ENCODE results near the gene FBLN1. TPM values are rescaled to one million over a fixed set of nuclear protein-coding genes. Genes with fewer than 3 reads are reported as not detected.

Gene FBLN1, protein sequence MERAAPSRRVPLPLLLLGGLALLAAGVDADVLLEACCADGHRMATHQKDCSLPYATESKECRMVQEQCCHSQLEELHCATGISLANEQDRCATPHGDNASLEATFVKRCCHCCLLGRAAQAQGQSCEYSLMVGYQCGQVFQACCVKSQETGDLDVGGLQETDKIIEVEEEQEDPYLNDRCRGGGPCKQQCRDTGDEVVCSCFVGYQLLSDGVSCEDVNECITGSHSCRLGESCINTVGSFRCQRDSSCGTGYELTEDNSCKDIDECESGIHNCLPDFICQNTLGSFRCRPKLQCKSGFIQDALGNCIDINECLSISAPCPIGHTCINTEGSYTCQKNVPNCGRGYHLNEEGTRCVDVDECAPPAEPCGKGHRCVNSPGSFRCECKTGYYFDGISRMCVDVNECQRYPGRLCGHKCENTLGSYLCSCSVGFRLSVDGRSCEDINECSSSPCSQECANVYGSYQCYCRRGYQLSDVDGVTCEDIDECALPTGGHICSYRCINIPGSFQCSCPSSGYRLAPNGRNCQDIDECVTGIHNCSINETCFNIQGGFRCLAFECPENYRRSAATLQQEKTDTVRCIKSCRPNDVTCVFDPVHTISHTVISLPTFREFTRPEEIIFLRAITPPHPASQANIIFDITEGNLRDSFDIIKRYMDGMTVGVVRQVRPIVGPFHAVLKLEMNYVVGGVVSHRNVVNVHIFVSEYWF
- total RNA-seq = 189 and 709 TPM in 2 replicates

DNA sequence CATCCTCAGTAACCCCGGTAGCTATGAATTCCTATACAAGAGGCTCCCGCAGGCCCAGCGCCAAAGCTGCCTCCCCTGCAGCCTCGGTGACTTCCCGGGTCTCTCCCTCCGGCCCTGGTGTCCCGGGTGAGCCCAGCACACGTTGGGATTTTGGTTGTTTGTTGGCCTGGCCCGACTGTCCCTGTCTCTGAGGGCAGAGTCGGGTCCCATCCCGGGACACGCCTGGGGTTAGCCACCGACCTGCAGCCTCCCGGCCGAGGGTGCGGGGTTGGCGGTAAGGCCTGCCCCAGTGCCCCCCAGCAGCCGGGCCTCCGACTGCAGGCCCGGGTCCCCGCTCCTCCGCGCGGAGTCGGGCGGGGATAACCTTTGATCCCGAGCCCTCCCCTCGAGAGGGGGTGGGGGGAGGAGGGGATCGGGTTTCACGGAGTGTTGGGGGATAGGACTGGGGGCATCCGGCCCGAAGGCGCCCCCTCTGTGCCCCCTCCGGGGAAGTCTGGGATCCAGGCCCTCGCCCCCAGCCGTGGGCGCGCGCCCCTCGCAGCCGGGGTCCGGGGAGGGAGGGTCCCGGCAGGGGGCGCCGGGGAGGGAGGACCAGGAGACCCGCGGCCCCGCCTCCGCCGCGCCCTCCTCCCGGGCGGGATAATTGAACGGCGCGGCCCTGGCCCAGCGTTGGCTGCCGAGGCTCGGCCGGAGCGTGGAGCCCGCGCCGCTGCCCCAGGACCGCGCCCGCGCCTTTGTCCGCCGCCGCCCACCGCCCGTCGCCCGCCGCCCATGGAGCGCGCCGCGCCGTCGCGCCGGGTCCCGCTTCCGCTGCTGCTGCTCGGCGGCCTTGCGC is at the start of gene FBLN1:
Gene FBLN1 (plus strand): TSS at position 669 of the 835 bp plus-strand sequence. CDS start 103 bp downstream, at position 772.

Other genes starting within 250 kb of the FBLN1 start
- not detected in 2 replicates for gene UPK3A, start 217.9 kb upstream of the FBLN1 start, total RNA-seq
- gene FAM118A, start 192.9 kb upstream of the FBLN1 start, total RNA-seq = 14.6 and 21.3 TPM in 2 replicates
- gene SMC1B, start 89.3 kb upstream of the FBLN1 start, total RNA-seq = not detected in 2 replicates
- not detected in 2 replicates for gene RIBC2, start 89.2 kb upstream of the FBLN1 start, total RNA-seq
- gene ATXN10, start 169.0 kb downstream of the FBLN1 start, total RNA-seq = 89.5 and 103 TPM in 2 replicates

Measured in pericardium fibroblast (primary cell).